HFF-Myc (cell line): ENCODE results near the gene RSRC1.
"Not testable (repeated sequence)": the region's sequence is repeated elsewhere in the genome, so short reads cannot be mapped to it uniquely, and the experiment has no call there.

Experiments used
- DNase-seq: peaks from one replicate; pipeline ENCODE4 v3.0.0-alpha.2; 2011; ENCODE audit warnings: low read depth; ENCODE audit errors: extremely low read depth
- H3K4me3 ChIP-seq: replicated peaks from 2 replicates; pipeline ENCODE4 v1.5.1; 2011; ENCODE audit warnings: low read depth, mild to moderate bottlenecking, control low read depth, low read length
- CTCF ChIP-seq: IDR thresholded peaks from 2 replicates; pipeline ENCODE4 v1.5.1; 2012; ENCODE audit warnings: mild to moderate bottlenecking, low read depth, low read length, control low read depth; ENCODE audit errors: missing control alignments

Gene RSRC1

GRCh38 chr3:158493931-158494330 is 384.0 kb downstream of the RSRC1 start:
- DNase-seq: no peak
- no peak overlapping the region for H3K4me3 ChIP-seq
- no peak for TF ChIP-seq CTCF

DNA sequence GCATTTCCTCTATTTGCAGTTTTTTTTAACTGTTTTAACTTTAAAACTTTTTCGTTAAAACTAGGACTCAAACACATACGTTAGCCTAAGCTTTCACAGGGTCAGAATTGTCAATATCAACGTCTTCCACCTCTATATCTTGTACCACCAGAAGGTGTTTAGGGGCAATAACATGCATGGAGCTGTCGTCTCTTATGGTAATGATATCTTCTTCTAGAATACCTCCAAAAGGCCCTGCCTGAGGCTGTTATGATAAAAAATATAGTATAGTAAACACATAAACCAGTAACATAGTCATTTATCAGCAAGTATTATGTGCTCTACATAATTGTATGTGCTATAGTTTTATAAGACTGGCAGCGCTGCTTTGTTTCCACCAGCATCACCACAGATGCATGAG is 384.8 kb downstream of the RSRC1 start:
- DNase-seq: no peak
- no peak overlapping the region for H3K4me3 ChIP-seq
- no peak for TF ChIP-seq CTCF

DNA sequence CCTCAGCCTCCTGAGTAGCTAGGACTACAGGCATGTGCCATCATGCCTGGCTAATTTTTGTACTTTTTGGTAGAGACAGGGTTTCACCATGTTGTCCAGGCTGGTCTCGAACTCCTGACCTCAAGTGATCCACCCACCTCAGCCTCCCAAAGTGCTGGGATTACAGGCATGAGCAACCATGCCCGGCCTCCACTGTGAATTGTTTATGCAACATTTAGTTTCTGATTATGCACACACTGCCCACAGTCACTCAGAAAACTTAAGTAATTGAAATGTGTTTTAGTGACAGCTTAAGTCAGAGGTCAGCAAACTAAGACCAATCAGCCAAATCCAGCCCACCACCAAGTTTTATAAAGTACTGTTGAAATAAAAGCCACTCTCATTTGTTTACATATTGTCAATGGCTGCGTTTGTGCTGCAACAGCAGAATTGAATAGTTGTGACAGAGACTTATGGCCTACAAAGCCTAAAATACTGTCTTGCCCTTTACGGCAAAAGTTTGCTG is 385.6 kb downstream of the RSRC1 start:
- not testable (repeated sequence) for H3K4me3 ChIP-seq, DNase-seq

DNA sequence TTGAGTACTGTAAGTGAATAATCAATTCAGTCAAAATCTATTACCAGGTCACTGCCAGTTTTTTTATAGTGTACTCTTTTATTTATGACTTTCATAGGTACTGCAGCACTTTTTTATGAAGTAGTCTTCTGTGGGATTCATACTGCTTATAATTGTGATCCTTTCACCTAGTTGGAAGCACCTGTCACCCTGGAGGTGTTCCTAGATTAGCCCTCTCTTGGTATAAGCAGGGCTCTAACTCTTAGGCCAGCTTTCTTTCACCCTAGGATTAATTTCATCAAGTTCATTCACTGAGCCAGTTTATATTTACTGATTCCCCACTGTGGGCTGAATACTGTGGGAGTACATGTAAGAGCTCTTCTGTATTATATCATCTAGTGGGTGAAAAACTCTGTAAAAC is 395.2 kb downstream of the RSRC1 start:
- no peak for TF ChIP-seq CTCF
- no peak overlapping the region for H3K4me3 ChIP-seq
- DNase-seq: no peak

- no peak for TF ChIP-seq CTCF
- DNase-seq: no peak
- H3K4me3 ChIP-seq: no peak overlapping the region
Observed at GRCh38 chr3:158506456-158506855, 396.6 kb downstream of the RSRC1 start.

DNA sequence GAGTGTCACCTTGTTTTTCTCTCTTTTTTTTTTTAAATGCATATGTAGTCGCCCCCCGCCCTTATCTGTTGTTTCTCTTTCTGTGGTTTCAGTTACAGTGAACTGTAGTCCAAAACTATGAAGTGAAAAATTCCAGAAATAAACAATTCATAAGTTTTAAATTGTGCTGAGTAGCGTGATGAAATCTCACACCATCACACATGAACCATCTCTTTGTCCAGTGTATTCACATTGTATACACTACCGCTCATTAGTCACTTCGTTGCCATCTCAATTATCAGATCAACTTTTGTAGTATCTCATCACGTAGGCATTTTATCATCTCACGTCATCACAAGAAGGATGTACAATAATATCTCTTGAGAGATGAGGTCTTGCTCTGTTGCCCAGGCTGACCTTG is 398.6 kb downstream of the RSRC1 start:
- TF ChIP-seq CTCF: no peak
- H3K4me3 ChIP-seq: no peak overlapping the region
- no peak for DNase-seq

GRCh38 chr3:158509891-158510290 is 400.0 kb downstream of the RSRC1 start:
- DNase-seq: no peak
- TF ChIP-seq CTCF: no peak
- H3K4me3 ChIP-seq: no peak overlapping the region

- DNase-seq, H3K4me3 ChIP-seq: not testable (repeated sequence)
Observed at GRCh38 chr3:158516729-158517128, 406.8 kb downstream of the RSRC1 start.
